HG03175 (cell line): ENCODE measurements around the gene PERCC1.

Source experiments
- ATAC-seq: cut with Tn5 transposase; IDR thresholded peaks from one replicate; pipeline ENCODE4 v1.9.1; 2021; ENCODE audit warnings: mild to moderate bottlenecking, moderate library complexity; ENCODE audit not compliant: unreplicated experiment

Gene PERCC1

GRCh38 chr16:1448536-1449116, 17.7 kb downstream of the PERCC1 start:
- no peak for ATAC-seq

- no peak for ATAC-seq
These were observed 18.4 kb downstream of the PERCC1 start for GRCh38 chr16:1449201-1449788.

- no peak for ATAC-seq
These were observed 19.3 kb downstream of the PERCC1 start for GRCh38 chr16:1450218-1450617.

- no peak for ATAC-seq
These were observed 20.0 kb downstream of the PERCC1 start for GRCh38 chr16:1450841-1451240.

- ATAC-seq = no peak
These were observed 21.0 kb downstream of the PERCC1 start for GRCh38 chr16:1451702-1452392.

GRCh38 chr16:1452530-1452929, 21.7 kb downstream of the PERCC1 start:
- ATAC-seq = no peak

- ATAC-seq = no peak
These were observed 22.4 kb downstream of the PERCC1 start for GRCh38 chr16:1453316-1453715.

GRCh38 chr16:1454561-1454960, 23.7 kb downstream of the PERCC1 start:
- no peak for ATAC-seq

- ATAC-seq = no peak
These were observed 24.6 kb downstream of the PERCC1 start for GRCh38 chr16:1455190-1456171.

- no peak for ATAC-seq
These were observed 26.1 kb downstream of the PERCC1 start for GRCh38 chr16:1456951-1457350.

GRCh38 chr16:1457489-1458245, 26.8 kb downstream of the PERCC1 start:
- no peak for ATAC-seq

GRCh38 chr16:1458336-1458976, 27.6 kb downstream of the PERCC1 start:
- ATAC-seq = no peak

GRCh38 chr16:1458977-1459341, 28.1 kb downstream of the PERCC1 start:
- no peak for ATAC-seq

- no peak for ATAC-seq
These were observed 29.1 kb downstream of the PERCC1 start for GRCh38 chr16:1459967-1460366.

GRCh38 chr16:1460602-1461138, 29.8 kb downstream of the PERCC1 start:
- ATAC-seq = no peak

GRCh38 chr16:1461146-1461545, 30.3 kb downstream of the PERCC1 start:
- ATAC-seq = no peak

GRCh38 chr16:1464196-1464893, 33.5 kb downstream of the PERCC1 start:
- ATAC-seq = no peak

GRCh38 chr16:1464894-1465566, 34.2 kb downstream of the PERCC1 start:
- no peak for ATAC-seq

- no peak for ATAC-seq
These were observed 34.7 kb downstream of the PERCC1 start for GRCh38 chr16:1465567-1465915.
